ENCODE measurements around the gene ZCCHC24.
"Not testable (repeated sequence)": the region's sequence is repeated elsewhere in the genome, so short reads cannot be mapped to it uniquely, and the experiment has no call there.

Gene ZCCHC24

GRCh38 chr10:79335094-79335469, 110.3 kb downstream of the ZCCHC24 start:
- no peak for DNase-seq
- Mint-ChIP-seq H3K36me3 (peaks cover 2% of the 10 kb centered on the region), H3K4me1 (peaks cover 18% of the 10 kb centered on the region), H3K4me3 (no peak overlapping the region), H3K27ac (no peak overlapping the region), H3K27me3 (peaks cover 16% of the 10 kb centered on the region), H3K9me3 (peaks cover 3% of the 10 kb centered on the region)
- CTCF ChIA-PET, result interaction anchor here (0.6 to 1.9 kb wide), 5 partner anchors 10 to 19 kb away, joined by 3 to 7 read pairs (median 5); no protein-coding TSS in a partner anchor

GRCh38 chr10:79334573-79334972, 110.9 kb downstream of the ZCCHC24 start:
- CTCF ChIA-PET, result interaction anchor here (0.6 to 1.9 kb wide), 5 partner anchors 10 to 19 kb away, joined by 3 to 7 read pairs (median 5); no protein-coding TSS in a partner anchor
- H3K9me3 Mint-ChIP-seq, result peaks cover 3% of the 10 kb centered on the region
- H3K36me3 Mint-ChIP-seq, result peaks cover 2% of the 10 kb centered on the region
- no peak for DNase-seq
- H3K27ac Mint-ChIP-seq, result no peak overlapping the region
- no peak overlapping the region for H3K4me3 Mint-ChIP-seq
- H3K4me1 Mint-ChIP-seq, result peaks cover 18% of the 10 kb centered on the region
- peaks cover 16% of the 10 kb centered on the region for H3K27me3 Mint-ChIP-seq

- DNase-seq, result no peak
- Mint-ChIP-seq H3K9me3 (peaks cover 3% of the 10 kb centered on the region), H3K27me3 (peaks cover 16% of the 10 kb centered on the region), H3K27ac (no peak overlapping the region), H3K4me1 (peaks cover 18% of the 10 kb centered on the region), H3K4me3 (no peak overlapping the region), H3K36me3 (peaks cover 2% of the 10 kb centered on the region)
- CTCF ChIA-PET, result interaction anchor here (1.3 to 1.7 kb wide), 2 partner anchors 10 to 14 kb away, joined by 4 to 5 read pairs; partner anchors contain the start of gene PPIF
These were observed 111.9 kb downstream of the ZCCHC24 start for GRCh38 chr10:79333513-79333912.

GRCh38 chr10:79332610-79333315, 112.7 kb downstream of the ZCCHC24 start:
- H3K4me1 Mint-ChIP-seq, result peaks cover 18% of the 10 kb centered on the region
- not testable (repeated sequence) for H3K27ac Mint-ChIP-seq

More at GRCh38 chr10:79332610-79333315, 112.7 kb downstream of the ZCCHC24 start:
- DNase-seq, H3K36me3 Mint-ChIP-seq, H3K9me3 Mint-ChIP-seq, H3K4me3 Mint-ChIP-seq: not testable (repeated sequence)
- H3K27me3 Mint-ChIP-seq, result peaks cover 16% of the 10 kb centered on the region
- CTCF ChIA-PET, result interaction anchor here (1.3 kb wide), 1 partner anchor 15 kb away, joined by 4 read pairs; the partner anchor contains the start of gene PPIF

Data from activated naive CD4-positive, alpha-beta T cell treated with anti-CD3 and anti-CD28 coated beads, Interleukin-2, amount 10 ng/mL, durations not matched to agents 7 days and 5 days (primary cell).